Ishikawa (cell line): Measurements from ENCODE around the gene PTPRN2.

ENCODE experiments used
- CEBPB ChIP-seq: IDR thresholded peaks from 2 replicates; pipeline ENCODE4 v1.6.1; 2012
- CREB1 ChIP-seq: IDR thresholded peaks from 2 replicates; pipeline ENCODE4 v1.6.1; 2012; ENCODE audit warnings: low read depth
- EGR1 ChIP-seq: IDR thresholded peaks from 2 replicates; pipeline ENCODE4 v1.6.1; 2012
- EP300 ChIP-seq: IDR thresholded peaks from 2 replicates; pipeline ENCODE4 v1.6.1; 2012; ENCODE audit warnings: borderline replicate concordance
- FOXM1 ChIP-seq: IDR thresholded peaks from 2 replicates; pipeline ENCODE4 v1.6.1; 2012; ENCODE audit warnings: low read depth, borderline replicate concordance
- NFIC ChIP-seq: IDR thresholded peaks from 2 replicates; pipeline ENCODE4 v1.6.1; 2012
- RAD21 ChIP-seq: IDR thresholded peaks from 2 replicates; pipeline ENCODE4 v1.6.1; 2012; ENCODE audit warnings: low read depth
- TAF1 ChIP-seq: IDR thresholded peaks from 2 replicates; pipeline ENCODE4 v1.6.1; 2012; ENCODE audit warnings: low read depth, mild to moderate bottlenecking
- TCF12 ChIP-seq: IDR thresholded peaks from 2 replicates; pipeline ENCODE4 v1.6.1; 2012; ENCODE audit warnings: low read depth
- TEAD4 ChIP-seq: IDR thresholded peaks from 2 replicates; pipeline ENCODE4 v1.6.1; 2012
- YY1 ChIP-seq: IDR thresholded peaks from 2 replicates; pipeline ENCODE4 v1.6.1; 2012; ENCODE audit warnings: low read depth
- ZBTB7A ChIP-seq: IDR thresholded peaks from 2 replicates; pipeline ENCODE4 v1.6.1; 2012; ENCODE audit warnings: low read depth
- TF ChIP-seq, protein P1 (sequence below): IDR thresholded peaks from 2 replicates; pipeline ENCODE4 v1.6.1; 2012
- TF ChIP-seq, protein P2 (sequence below): IDR thresholded peaks from 2 replicates; pipeline ENCODE4 v1.6.1; 2012
- TF ChIP-seq, protein P3 (sequence below): IDR thresholded peaks from 2 replicates; pipeline ENCODE4 v1.6.1; 2012; ENCODE audit warnings: low read depth, mild to moderate bottlenecking

PTPRN2 gene

DNA sequence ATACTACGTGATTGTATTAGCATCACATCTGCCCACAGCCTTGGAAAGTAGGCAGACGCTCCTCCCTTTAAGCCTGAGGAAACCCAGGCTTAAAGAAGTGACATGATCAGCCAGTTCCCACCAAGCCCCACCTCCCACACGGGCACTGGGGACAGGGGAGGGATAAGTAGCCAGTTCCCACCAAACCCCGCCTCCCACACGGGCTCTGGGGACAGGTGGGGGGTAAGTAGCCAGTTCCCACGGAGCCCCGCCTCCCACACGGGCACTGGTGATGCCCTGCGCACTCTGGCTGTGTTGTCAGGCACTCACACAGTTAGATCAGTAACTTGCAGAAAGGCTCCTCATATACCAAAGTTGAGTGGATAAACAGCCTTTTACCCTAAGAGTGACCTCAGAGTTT is 606.8 kb downstream of the PTPRN2 start:
- TF ChIP-seq, protein P1, sequence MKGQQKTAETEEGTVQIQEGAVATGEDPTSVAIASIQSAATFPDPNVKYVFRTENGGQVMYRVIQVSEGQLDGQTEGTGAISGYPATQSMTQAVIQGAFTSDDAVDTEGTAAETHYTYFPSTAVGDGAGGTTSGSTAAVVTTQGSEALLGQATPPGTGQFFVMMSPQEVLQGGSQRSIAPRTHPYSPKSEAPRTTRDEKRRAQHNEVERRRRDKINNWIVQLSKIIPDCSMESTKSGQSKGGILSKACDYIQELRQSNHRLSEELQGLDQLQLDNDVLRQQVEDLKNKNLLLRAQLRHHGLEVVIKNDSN = no peak
- TF ChIP-seq NFIC (no peak), CEBPB (no peak), EGR1 (no peak), EP300 (no peak), ZBTB7A (no peak), YY1 (no peak), TEAD4 (no peak), CREB1 (no peak), TCF12 (no peak)
- TF ChIP-seq, protein P2, sequence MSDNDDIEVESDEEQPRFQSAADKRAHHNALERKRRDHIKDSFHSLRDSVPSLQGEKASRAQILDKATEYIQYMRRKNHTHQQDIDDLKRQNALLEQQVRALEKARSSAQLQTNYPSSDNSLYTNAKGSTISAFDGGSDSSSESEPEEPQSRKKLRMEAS = no peak

DNA sequence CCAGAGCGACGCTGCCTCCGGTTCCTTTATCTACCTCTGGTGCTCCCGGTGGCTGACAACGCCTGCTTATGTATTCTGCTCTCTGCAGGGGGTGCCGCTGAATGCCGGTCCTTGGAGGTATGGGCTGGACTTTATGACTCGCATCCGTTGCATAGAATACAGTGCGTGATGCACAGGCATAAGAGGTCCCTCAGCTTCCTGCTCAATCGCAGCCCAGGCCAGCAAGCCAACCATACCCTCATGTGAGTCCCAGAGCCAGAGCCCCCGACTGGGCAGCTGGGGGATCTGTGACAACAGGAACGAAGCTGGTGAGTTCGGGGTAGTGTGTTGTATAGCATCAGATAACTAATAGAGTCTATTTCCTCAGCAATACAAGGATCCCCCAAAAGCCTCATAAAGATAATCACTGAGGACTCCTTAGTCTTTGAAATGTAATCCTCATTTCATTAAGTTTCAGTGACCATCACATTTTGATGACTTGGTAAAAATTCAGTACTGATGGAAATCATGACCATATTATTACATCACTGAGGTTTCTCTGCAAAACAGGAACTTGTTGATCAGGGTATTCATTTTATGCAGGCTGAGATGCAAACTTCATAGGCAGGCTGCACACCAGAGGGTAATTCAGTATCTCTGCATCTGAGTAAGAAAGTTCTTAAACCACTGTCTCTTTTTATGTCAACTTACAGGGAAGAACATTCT is 607.8 kb downstream of the PTPRN2 start:
- TF ChIP-seq, protein P1 = no peak
- TF ChIP-seq, protein P2 = no peak
- TF ChIP-seq CEBPB (no peak), EGR1 (no peak), NFIC (no peak), EP300 (no peak), TAF1 (no peak), TEAD4 (no peak), ZBTB7A (no peak), YY1 (no peak)
- TF ChIP-seq, protein P3, sequence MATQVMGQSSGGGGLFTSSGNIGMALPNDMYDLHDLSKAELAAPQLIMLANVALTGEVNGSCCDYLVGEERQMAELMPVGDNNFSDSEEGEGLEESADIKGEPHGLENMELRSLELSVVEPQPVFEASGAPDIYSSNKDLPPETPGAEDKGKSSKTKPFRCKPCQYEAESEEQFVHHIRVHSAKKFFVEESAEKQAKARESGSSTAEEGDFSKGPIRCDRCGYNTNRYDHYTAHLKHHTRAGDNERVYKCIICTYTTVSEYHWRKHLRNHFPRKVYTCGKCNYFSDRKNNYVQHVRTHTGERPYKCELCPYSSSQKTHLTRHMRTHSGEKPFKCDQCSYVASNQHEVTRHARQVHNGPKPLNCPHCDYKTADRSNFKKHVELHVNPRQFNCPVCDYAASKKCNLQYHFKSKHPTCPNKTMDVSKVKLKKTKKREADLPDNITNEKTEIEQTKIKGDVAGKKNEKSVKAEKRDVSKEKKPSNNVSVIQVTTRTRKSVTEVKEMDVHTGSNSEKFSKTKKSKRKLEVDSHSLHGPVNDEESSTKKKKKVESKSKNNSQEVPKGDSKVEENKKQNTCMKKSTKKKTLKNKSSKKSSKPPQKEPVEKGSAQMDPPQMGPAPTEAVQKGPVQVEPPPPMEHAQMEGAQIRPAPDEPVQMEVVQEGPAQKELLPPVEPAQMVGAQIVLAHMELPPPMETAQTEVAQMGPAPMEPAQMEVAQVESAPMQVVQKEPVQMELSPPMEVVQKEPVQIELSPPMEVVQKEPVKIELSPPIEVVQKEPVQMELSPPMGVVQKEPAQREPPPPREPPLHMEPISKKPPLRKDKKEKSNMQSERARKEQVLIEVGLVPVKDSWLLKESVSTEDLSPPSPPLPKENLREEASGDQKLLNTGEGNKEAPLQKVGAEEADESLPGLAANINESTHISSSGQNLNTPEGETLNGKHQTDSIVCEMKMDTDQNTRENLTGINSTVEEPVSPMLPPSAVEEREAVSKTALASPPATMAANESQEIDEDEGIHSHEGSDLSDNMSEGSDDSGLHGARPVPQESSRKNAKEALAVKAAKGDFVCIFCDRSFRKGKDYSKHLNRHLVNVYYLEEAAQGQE = no peak

DNA sequence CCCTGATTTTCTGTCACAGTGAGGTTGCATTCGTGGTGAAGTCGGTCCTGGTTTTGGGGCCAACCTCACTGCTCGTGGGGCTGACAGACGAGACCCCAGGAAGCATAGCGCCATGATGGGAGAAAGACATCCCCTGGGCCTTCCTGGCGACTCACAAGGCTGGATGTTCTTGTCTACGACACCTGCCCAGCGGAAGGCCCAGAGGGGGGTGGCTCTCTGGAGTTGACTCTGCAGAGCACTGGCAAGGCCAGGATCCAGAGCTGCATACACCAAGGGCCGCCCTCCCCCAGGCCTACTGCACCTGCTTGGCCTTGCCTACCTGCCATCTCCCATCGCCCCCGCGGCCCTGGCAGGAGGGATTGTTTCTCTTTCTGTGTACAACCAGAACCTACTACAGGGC is 608.9 kb downstream of the PTPRN2 start:
- TF ChIP-seq RAD21 = no peak
- no peak for TF ChIP-seq EGR1
- no peak for TF ChIP-seq CREB1
- TF ChIP-seq CEBPB = no peak
- TF ChIP-seq, protein P1 = no peak
- TF ChIP-seq, protein P3 = no peak

DNA sequence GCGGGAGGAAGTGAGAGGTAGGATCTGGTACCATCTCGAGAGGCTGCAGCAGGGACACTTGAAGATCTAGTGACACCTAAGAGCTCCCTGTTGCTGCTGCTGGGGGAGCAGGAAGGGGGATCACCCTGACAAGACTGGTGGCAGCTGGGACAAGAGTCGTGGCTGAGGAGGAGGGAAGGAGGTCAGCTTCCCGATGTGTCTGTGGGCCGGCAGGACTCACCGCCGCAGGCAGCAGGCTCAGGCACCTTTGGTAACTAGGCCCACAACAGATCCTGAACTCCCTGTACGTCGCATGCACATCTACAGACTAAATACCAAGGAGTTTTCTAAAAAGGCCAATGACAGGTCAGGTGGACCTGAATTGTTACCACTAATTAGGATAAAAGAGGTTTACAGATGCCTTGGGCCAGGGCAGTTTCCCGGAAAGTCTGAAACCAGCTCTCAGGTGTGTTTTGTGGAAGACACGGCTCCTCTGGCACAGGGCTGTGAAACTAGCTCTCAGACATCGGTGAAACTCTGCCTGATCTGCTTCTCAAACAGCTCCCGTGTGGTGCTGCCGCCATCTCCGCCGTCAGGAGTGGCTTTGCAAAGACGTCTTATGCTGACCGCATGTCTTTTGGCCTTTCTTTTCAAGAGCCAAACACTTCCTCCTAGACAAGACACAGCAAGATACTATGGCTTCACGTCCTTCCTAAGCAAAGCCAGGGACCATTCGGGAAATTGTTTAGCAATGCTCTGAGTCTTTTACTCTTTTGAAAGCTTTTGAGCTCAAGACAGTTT is 609.7 kb downstream of the PTPRN2 start:
- TF ChIP-seq CEBPB (no peak), ZBTB7A (no peak), FOXM1 (no peak), TCF12 (no peak), TEAD4 (no peak), EGR1 (no peak)
- TF ChIP-seq, protein P2 = no peak

DNA sequence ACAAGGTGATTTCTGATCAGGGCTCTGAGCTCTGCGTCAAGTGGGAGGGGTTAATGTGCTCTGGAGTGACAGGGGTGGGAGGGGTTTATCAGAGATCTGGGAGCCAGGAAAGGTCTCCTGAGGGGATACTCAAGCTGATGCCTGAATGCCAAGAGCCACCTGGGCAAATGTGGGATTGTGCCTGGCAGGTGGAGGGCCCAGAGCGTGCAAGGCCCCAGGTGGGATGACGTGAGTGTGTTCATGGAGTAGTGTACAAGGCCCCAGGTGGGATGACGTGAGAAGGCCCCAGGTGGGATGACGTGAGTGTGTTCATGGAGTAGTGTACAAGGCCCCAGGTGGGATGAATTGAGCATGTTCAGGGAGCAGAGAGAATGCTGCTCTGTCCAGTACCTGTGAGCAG is 610.3 kb downstream of the PTPRN2 start:
- TF ChIP-seq YY1 (no peak), EP300 (no peak), NFIC (no peak), CREB1 (no peak), RAD21 (no peak)

DNA sequence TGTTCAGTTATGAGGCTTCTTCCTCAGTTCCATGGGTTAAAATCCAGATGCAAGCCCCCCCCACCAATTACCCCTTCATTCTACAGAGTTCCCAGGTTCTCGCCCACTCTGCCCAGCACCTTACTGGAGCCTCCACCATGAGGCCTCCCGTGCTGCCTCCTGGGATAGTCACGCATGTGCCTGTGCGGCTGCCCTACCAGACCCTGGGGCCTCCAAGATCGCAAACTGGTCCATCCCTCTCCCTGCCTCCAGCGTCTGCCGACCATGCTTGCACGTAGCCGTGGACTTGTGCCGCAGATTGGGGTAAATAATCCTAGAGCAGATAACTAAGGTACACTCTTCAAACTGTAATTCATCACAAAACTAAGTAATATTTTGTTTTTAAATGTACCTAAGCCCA is 611.2 kb downstream of the PTPRN2 start:
- TF ChIP-seq RAD21 (no peak), TAF1 (no peak), FOXM1 (no peak), EGR1 (no peak), NFIC (no peak), ZBTB7A (no peak), TEAD4 (no peak), TCF12 (no peak), CEBPB (no peak), YY1 (no peak), CREB1 (no peak)
- TF ChIP-seq, protein P3 = no peak
- TF ChIP-seq, protein P2 = no peak
